ENCODE data around the gene RBMS2.

GRCh38 chr12:56585098-56585497 lies 63.5 kb downstream of the RBMS2 start:
- no peak for TF ChIP-seq CTCF (IDR thresholded peaks at IDR 0.05; ENCODE audit: low read length)
- TF ChIP-seq EZH2 (IDR thresholded peaks at IDR 0.05; ENCODE audit: borderline replicate concordance, low read length) = no peak
